HG03039 (cell line): Measurements from ENCODE around the gene GGTLC2.
"Not testable (repeated sequence)": the region's sequence is repeated elsewhere in the genome, so short reads cannot be mapped to it uniquely, and the experiment has no call there.

Source experiments
- ATAC-seq: cut with Tn5 transposase; IDR thresholded peaks from one replicate; pipeline ENCODE4 v1.9.1; 2021; ENCODE audit warnings: mild to moderate bottlenecking, moderate library complexity; ENCODE audit not compliant: unreplicated experiment

The GGTLC2 gene

DNA sequence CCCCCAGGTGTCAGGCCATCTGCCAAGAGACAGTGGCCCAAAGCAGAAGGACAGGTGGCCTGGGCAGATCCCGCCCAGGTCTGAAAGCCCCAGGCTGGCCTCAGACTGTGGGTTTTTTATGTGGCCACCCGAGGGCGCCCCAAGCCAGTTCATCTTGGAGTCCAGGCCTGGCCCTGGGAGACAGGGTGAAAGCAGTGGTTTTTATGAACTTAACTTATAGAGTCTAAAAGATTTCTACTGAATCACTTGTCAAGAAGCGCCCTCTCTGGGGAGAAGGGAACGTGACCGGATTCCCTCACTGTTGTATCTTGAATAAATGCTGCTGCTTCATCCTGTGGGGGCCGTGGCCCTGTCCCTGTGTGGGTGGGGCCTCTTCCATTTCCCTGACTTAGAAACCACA, 8.2 kb upstream of the GGTLC2 start:
- not testable (repeated sequence) for ATAC-seq

- not testable (repeated sequence) for ATAC-seq
Measured at GRCh38 chr22:22638313-22638712, 6.1 kb upstream of the GGTLC2 start.

GRCh38 chr22:22642255-22642654, 2.2 kb upstream of the GGTLC2 start:
- not testable (repeated sequence) for ATAC-seq

GRCh38 chr22:22645969-22646368, 1.6 kb downstream of the GGTLC2 start:
- not testable (repeated sequence) for ATAC-seq

- ATAC-seq = not testable (repeated sequence)
Measured at GRCh38 chr22:22647952-22648351, 3.5 kb downstream of the GGTLC2 start.

DNA sequence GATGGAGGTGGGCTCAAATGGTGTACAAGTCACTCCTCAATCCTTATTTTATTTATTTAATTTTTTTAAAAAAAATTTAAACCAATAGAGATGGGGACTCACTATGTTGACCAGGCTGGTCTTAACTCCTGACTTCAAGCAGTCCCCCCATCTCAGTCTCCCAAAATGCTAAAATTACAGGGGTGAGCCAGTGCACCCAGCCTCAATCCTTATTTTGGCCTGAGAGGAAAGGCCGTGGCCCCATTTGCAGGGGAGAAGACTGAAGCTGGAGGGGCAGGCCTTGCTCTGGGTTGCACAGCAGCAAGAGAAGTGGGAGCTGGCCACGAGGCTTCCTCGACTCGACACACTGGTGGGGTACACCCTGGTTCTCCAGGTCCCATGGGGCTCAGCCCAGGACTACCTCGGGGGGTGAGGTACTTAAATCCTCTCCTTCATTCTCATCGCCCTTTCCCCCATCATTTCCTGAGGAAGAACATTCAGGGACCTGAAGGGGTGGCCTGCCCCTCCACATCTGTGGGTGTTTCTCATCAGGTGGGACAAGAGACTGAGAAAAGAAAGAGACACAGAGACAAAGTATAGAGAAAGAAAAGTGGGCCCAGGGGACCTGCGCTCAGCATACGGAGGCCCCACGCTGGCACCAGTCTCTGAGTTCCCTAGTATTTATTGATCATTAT, 4.6 kb downstream of the GGTLC2 start:
- ATAC-seq = not testable (repeated sequence)

DNA sequence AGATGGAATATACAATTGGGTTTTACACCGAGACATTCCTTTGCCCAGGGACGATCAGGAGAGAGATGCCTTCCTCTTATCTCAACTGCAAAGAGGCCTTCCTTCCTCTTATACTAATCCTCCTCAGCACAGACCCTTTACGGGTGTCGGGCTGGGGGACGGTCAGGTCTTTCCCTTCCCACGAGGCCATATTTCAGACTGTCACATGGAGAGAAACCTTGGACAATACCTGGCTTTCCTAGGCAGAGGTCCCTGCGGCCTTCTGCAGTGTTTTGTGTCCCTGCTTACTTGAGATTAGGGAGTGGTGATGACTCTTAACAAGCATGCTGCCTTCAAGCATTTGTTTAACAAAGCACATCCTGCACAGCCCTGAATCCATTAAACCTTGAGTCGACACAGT, 5.3 kb downstream of the GGTLC2 start:
- not testable (repeated sequence) for ATAC-seq

DNA sequence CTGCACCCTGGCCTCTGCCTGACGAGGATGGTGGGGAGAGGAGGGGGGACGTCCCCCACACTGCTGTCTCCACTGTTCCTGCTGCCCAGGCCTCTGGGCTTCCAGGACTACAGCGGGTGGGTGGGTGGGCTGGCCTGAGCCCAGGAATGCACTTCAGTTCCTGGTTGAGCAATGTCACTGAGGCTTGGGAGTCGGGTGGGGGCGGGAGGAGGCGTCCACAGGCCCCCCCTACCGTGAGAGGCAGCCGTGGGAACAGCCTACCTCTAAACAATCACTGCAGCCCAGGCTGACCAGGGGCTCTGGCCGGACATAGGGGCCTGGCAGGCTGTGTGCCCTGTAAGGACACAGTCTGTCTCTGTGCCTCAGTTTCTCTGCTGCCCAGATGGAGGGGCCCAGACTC, 6.0 kb downstream of the GGTLC2 start:
- ATAC-seq = not testable (repeated sequence)

GRCh38 chr22:22650803-22651515, 6.5 kb downstream of the GGTLC2 start:
- ATAC-seq = not testable (repeated sequence)

DNA sequence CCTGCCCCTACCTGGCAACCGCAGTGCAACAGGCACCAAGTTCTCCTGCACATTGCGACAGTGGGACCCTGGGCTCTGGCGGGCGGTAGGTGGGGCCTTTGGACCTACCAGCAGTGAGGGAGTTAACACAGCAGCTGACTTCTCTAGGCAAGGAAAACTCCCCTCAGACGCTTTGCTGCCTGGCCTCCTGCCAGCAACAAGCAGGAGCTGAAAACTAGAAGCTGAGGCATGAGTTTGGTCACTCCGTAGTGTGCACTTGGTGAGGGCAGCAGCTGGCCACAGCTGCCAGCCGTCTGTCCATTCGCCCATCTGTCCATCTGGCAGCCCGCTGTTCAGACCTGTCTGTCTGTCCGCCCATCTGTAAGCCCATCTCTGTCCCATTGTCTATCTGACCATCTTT, 7.2 kb downstream of the GGTLC2 start:
- ATAC-seq = not testable (repeated sequence)

GRCh38 chr22:22652102-22652501, 7.7 kb downstream of the GGTLC2 start:
- ATAC-seq = not testable (repeated sequence)

GRCh38 chr22:22652573-22652972, 8.2 kb downstream of the GGTLC2 start:
- not testable (repeated sequence) for ATAC-seq

- ATAC-seq = not testable (repeated sequence)
Measured at GRCh38 chr22:22653677-22654381, 9.4 kb downstream of the GGTLC2 start.

DNA sequence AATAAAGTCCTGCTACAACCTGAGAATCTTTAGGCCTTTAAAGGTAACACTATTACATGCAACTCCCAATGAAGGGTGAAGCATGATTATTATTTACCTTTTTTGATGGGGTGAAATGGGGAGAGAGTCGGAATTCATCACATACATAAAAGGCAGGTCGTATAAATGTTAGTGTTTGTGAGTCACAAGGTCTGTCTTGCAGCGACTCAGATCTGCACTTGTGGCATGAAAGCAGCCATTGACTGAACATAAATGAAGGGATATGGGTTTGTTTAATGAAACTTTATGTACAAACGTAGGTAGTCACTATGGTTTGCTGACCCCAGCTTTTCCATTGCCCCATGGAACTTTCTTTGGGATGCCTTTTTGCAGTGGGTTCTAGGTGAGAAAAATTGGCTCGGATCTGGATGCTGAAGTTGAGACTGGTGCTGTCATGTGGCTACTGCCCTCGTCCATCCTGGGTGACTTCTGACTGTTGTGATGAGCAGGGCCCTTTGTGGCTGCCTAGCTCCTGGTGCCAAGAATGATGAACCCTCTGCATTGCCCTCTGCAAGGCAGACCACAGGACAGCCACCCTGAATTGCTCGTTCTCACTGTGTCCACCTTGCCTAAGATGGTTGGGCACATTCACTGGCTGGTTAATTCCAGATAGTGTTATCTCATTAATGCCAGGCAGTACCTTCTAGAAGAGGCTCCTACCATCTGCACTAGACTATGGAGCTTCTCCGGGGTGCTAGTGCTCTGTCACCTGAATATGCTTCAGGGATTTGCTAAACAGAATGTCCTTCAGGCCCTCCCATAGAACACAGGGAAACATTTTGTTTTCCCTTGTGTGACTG, 11.3 kb downstream of the GGTLC2 start:
- no peak for ATAC-seq

GRCh38 chr22:22657712-22658111, 13.3 kb downstream of the GGTLC2 start:
- ATAC-seq = no peak

- no peak for ATAC-seq
Measured at GRCh38 chr22:22661275-22661674, 16.9 kb downstream of the GGTLC2 start.

DNA sequence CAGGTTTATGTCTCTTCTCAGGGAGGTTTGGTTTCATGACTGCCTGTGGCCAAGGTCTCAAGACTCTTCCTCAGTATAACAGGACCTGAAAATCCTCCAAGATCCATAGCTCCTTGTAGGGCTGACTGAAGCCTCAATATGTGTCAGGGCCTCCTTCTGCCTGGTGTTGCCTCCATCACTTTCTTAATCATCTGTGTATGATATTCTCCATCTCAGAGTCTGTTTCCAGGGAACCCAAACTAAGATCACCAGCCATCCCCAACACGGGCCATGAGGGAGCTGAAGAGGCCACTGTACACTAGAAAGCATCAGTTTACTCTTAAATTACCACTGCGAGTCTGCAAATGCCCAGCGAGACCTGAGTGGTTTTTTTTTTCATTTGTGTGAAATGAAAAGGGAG, 17.7 kb downstream of the GGTLC2 start:
- no peak for ATAC-seq

- no peak for ATAC-seq
Measured at GRCh38 chr22:22663861-22664800, 19.7 kb downstream of the GGTLC2 start.

- ATAC-seq = no peak
Measured at GRCh38 chr22:22666307-22667091, 22.1 kb downstream of the GGTLC2 start.
